ENCODE measurements around the gene EHD3.

EHD3 gene
- total RNA-seq = 1.5 to 13.4 (median 4.0) reads per million in 18 experiments

DNA sequence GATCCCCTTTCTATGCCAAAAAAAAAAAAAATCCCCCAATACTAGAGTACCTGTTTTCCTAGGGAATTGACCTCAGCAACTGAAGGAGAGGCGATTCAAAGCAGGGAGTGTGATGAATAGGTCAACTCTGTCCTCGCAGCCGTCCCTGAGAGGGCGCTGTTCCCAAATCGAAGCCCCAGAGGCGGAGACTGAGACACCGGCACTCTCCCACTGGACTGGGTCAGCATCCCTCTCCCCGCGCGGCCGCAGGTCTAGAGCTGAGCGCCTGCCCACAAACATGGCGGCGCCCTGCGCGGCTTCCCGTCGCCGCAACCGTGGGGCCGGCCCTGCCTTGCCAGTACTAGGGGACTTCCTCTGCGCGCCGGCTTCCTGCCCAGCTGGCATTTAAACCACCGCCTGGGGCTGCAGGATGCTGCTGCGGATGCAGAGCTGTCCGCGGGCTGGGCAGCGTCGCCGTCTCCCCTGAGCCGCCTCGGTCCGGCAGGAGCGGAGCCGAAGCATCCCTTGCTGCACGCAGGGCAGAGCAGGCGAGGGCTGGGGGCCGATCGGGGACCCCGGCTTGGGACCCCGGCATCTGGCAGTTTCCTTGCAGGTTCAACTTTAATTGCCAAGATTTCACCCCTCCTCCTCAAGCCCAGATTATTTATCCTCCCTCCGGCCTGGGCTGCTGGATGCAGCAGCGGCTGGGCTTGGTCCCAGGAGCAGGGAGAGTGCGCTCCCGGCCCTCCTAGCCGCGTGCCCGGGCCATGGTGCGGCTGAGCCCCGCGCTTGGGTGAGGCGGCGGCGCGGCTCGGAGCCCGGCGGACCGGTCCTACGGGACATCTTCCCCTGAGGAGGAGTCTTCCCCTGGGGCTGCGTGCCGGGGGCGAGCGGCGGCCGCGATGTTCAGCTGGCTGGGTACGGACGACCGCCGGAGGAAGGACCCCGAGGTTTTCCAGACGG, at the start of gene EHD3:
TSS of gene EHD3 (plus strand) at position 412 of the 942 bp plus-strand sequence. CDS start at position 882, 470 bp downstream.
- DNase-seq = peak; percentile 72 to 85

DNA sequence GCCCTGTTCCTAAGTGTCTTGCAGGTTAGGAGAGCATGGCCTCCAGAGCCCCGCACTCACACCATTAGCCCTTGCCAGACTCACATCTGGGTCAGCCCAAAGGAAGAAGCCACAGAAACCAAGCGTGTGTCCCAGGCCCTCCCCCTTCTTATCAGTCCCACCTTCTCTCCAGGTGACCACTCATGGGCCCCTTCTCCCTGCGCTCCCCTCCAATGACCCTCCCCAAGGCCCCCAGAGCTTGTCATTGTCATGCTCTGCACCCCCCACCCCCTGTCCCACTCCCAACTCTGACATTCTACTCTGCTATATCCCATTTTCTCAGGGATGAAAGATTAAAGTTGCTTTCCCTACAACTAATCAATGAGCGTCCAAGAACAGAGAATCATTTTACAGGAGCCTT, 46.8 kb upstream of the EHD3 start:
- DNase-seq = no peak

DNA sequence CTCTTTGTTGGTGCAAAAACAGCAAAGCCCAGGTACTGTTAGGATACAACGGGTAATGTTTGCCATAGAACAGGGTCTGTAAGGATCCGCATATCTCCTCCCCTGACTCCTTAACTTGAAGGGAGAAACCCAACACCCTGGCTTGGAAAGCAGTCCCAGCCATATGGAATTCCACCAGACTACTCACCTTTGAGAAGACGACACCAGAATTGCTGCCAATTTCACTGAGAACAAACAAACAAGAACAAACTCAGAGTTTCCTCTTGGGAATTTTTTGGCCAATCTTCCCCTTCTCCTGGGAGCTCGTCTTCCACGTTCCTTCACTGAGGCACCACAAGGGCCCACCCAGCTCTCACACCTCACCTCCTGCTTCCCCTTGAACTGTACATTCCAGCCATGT, 45.8 kb upstream of the EHD3 start:
- DNase-seq = no peak

DNA sequence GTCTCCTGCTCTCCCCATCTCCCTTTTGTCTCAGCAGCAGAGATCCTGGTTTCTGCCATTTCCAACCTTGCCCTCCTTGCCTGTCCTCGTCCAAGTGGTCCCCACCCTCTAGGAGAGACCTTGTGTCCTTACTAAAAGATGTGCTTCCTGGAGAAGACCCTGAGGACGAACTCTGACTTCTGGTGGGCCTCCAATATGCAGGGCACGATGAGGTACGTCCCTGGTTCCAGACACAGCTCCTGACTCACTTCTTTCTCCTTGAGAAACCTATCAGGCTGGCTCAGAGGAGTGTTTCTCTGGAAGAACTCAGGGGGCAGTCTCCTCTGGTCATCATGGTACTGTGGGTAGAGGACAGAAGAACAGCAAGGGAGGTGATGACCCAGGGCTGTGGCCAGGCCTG, 44.8 kb upstream of the EHD3 start:
- DNase-seq = no peak

DNA sequence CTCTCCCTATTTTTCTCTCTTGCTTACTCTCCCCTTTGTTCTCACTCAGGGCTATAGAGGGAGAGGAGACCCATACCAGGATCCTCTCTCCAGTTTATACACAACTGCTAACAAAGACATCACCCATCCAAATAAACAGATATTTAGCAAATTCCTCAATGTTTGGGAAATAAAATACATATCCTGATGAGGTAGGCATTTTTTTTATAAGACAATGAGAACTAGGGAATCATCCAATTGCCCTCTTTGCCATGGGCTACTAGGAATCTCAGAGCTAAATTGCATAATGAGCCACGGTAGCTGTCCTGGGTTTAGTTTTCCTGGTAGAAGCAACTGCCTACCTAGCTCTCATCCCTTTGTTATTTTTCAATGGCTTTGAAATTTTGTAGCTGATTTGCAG, 43.8 kb upstream of the EHD3 start:
- no peak for DNase-seq

DNA sequence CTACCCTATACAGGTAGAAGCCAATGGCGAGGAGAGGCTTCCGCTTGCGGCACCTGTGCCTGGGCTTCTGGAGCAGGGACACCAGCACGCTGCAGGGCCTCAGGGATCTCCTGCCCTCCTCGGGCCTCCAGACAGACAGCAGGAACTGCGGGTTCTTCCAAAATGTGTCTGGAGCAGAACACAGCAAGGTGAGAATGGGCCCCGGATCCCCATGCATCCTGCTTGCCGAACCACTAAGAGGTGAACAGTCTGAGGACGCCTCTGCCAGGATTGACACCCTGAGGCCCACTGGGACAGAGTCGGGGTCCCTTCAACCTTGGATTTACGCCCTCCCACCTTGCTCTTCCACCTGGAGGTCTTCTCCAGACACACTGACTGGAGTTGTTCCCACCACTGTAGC, 42.0 kb upstream of the EHD3 start:
- DNase-seq = no peak

DNA sequence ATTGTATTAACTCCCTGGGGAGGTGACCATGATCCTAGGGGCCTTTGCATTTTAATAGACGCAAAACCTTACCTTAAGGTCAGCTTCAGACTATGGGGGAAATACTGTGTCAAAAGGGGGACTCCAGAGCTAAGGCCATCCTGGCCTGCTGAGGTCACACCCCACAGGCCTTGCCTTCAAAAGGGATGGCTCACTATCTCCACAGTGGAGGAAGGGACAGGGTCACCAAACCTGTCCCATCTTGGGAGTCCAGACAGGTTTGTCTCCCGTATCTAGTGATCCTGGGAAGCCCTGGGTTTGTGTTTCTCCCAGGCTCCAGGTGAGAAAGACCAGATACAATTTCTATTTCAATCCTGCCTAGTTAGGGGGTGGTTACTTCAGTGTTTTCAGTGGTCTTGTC, 41.6 kb upstream of the EHD3 start:
- no peak for DNase-seq

DNA sequence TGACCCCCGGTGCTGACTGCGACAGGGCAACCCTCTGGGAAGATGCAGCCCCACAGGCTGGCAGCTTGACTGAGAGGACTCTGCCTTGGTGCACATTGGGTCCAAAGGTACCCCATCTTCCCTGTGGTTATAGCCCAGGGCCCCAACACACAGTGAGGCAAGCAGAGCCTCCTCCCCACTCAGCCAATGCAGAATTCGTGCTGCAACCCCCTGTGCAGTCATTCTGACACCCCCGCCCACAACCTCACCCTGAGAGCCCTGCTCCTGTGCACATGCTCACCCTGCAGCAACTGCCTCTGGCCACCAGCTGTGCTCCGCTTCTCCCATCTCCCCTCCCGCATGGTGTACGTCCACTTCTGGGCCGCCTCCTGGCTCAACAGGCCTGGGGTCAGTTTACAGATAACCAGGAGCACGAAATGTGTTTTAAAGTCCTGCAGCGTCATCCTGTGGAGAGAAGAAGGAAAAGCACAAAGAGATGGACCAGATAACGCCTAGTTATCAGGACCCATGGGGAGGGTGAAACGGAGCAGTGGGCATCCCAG, 41.0 kb upstream of the EHD3 start:
- DNase-seq = no peak

DNA sequence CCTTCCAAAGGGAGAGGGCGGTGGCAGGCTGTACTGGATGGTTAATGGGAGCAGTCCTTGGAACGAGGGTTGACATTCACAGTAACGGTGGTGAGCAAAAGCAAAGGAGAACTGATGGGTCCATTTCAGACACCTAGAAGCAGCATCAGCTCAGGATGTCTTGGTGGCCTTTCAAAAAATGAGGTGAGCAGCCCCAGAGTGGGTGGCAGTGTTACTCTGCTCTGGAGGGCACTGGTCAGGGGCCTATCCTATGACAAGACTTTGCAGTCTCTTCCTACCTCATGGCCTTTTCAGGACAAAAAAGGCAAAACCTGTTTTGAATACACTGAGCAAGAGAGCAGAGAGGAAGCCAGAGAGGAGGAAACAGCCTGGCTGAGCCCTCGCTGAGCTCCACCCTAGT, 40.1 kb upstream of the EHD3 start:
- DNase-seq = no peak

DNA sequence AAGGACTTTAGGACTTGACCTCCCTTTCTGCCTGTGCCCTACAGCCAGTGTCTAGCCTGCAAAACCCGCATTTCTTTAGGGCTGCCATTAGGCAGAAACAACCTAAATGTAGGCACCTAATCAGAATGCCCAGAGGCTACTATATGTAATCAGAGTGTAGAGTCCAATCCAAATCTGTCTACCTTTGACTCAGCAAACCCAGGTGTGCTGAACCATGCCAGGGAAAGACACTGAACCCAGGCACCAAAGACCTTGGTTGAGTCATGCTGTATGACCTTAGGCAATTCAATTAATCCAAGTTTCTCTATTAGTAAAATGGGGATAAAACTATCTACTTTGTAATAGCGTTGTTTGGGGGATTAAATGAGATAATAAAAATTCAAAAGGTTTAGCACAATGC, 37.3 kb upstream of the EHD3 start:
- no peak for DNase-seq

DNA sequence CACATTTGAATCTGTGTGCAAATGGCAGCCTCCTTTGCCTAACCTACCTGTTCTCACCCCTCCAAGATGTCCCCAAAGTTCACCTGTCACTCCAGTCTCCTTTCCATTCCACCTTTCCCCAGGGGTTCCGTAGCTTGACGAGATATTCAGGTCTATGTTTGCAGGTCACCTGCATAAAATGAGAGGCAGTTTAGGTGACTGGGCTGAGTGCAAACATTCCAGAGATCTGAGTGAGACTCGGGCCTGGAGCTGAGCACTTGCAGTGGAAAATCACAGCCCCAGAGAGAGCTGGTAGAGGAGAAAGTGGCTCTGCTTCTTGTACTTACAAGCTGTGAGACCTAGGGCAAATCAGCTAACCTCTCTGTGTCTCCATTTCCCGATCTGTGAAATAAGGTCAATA, 36.8 kb upstream of the EHD3 start:
- DNase-seq = no peak

DNA sequence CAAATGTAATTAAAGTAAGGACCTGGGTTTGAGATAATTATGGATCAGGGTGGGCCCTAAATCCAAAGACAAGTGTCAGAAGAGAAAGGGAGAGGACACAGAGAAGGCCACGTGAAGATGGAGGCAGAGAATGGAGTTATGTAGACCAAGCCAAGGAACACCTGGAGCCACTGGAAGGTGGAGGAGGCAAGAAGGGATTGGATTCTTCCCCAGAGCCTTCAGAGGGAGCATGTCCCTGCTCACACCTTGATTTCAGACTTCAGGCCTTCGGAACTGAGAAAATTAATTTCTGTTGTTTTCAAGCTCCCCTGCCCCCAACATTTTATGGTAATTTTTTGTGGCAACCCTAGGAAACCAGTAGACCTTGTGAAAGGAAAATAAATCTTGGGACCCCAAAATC, 36.3 kb upstream of the EHD3 start:
- no peak for DNase-seq

DNA sequence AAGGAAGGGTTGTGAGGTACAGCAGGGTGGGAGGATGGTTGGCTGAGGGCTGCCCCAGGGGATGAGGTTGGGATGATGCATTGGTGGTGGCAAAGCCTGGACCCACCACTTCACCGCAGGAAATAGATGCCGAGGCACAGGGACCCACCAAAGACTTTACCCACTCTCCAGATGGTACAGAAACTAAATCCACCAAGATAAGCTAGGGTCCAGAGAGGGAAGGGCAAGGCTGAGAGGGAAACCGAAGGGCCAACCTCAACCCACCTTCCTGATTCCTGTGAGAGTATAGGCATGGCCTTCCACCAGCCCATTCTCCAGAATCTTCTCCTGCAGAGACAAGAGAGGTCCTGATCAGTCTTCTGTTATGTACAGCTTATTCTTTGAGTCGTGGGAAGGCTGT, 34.7 kb upstream of the EHD3 start:
- no peak for DNase-seq

DNA sequence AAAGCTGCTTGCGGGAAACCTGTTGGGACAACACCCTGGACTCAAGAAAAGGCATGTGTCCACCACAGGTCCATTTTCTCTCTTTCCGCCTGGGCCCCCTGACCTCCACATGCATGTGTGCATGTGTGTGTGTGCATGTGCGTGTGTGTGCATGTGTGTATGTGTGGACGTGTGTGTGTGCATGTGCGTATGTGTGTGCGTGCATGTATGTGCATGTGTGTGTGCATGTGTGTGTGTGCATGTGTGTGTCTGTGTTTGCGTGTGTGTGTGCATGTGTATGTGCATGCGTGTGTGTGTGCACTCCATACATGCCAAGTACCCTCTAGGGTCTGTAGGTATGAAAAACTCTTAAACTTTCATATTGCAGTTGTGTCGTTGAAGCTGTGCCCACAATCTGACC, 33.0 kb upstream of the EHD3 start:
- no peak for DNase-seq

DNA sequence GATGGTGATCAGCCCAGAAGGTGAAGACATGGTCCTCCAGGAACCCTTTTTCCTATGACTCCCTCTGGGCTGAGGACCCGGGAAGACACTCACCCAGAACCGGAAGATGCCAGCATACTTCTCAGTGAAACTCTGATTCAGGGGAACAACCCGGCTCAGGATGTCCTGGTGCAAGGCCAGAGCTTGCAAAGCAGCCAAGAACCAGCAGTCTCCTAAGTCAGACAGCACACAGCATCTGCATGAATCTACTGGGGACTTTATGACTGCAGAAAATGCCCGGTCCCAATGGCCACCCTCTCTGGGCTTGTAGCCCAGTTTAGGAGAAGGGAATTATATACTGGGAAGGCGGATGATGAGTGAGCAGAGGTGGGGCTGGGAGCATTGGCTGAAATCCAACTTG, 31.9 kb upstream of the EHD3 start:
- DNase-seq = no peak

DNA sequence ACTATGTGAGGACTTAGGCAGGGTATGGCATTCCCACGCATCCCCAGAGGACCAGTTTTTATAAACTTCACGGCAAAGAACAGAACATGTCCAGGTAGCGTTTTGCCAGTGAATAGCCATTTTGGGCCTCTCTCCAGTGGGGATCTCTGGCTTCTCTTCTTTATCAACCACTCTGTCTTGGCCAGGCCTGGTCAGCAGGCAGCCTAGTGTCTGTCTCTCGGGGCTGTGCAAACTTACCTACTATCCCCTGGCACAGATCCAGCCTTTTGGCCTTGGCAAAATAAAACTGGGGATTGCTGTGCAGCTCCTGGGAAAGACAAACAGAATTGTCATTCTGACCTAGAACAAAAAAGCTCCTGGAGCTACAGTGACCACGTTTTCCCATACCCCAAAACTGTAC, 31.1 kb upstream of the EHD3 start:
- DNase-seq = no peak

DNA sequence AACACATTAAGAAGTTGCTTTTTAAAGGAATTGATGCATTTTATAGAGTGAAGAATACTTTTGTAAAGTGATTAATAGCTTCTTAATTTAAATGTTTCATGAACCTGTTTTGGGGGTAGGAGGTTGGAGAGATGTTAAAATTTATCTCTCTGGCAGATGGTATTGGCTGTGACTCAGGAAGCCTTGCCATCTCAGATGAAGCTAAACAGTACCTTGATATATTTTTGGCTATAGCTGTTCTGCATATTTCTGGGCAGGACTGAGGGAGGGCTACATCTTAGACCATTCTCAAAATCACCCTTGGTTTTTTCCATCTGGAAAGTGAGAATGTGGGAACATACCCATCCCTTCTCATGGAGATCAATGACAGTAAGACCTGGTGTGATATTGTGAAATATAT, 30.0 kb upstream of the EHD3 start:
- no peak for DNase-seq

DNA sequence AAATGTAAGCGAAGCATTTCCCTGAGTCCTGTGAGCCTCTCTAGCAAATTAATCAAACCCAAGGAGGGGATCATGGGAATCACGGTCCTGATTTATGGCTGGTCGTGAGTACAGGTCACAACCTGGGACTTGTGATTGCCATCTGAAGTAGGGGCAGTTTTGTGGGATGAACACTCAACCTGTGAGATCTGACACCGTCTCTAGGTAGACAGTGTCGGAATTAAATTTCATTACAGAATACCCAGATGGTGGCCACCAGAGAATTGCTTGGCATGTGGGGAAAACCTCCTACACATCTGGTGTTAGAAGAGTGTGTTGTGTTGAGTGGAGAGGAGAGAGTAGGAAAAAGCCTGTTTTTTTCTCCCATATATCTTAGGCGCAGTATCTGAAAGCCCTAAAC, 29.2 kb upstream of the EHD3 start:
- no peak for DNase-seq

DNA sequence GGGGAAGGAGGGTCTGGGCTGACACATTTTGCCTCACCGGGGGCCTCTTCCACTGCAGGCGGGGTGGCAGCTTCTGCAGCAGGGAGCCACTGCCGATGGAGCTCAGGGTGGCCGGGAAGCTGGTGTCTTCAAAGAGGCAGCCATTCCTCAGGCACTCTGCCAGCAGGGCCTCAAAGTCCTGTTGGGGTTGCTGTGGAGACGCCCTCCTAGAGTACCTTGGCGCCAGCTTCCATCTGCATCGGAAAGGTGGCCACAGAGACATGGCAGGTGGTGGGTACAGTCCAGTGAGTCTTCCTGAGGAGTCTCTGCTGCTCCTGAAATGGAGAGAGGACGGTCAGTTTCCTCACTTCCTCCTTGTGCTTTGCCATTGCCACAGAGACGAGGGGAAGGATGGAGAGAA, 28.8 kb upstream of the EHD3 start:
- no peak for DNase-seq

DNA sequence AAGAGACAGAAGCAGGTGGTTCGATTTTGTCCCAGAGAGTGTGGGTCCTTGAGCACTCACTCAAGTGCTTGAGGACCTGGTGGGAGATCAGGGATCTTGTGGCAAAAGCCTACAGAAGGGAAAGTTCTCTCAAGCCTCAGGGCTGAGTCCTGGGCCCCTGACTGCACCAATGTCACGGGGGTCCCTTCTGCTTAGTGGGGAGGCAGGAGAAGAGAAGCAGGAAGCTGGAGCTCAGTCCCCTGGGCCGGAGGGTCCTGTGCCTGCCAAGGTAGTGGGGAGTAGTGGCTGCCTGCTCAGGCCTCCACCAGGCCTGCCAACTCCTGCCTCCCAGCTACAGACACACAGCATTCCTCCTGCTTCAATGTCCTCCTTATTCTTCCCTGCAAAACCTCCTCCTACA, 28.3 kb upstream of the EHD3 start:
- no peak for DNase-seq

DNA sequence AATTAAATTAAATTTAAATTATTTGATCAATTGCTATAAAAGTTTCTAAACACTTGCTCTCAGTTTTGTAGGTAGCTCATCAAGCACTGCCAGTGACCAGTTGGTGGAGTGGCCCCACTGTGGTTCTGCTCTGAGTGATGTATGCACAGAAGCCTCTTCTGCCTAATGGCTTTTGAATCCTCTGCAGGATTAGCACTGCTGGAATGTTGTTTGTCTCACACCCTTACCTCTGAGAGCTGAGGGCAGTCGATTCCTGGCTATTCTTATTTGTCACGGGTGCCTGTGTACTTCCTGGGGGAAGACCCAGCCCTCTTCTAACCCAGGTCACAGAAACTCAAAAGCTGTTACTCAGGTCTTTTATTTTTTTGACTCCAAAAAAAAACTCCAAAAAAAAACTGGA, 26.2 kb upstream of the EHD3 start:
- DNase-seq = no peak

DNA sequence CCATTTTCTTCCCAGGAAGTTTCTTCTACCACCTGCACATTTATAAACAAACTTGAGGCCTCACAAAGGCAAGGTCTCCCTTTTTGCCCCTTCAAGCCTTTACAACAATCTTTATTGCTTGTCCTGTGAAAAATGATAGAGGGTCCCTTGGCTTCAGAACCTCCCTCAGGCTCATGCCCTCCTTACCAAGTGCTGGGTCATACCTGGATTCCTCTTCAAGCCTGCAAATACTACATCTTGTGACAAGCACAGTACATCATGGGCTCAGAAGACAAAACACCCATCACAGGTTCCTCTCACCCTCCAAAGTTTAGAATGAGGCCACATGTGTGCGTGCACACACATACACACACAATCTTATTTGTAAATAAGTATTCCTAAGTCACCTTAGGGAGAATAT, 25.7 kb upstream of the EHD3 start:
- DNase-seq = no peak

DNA sequence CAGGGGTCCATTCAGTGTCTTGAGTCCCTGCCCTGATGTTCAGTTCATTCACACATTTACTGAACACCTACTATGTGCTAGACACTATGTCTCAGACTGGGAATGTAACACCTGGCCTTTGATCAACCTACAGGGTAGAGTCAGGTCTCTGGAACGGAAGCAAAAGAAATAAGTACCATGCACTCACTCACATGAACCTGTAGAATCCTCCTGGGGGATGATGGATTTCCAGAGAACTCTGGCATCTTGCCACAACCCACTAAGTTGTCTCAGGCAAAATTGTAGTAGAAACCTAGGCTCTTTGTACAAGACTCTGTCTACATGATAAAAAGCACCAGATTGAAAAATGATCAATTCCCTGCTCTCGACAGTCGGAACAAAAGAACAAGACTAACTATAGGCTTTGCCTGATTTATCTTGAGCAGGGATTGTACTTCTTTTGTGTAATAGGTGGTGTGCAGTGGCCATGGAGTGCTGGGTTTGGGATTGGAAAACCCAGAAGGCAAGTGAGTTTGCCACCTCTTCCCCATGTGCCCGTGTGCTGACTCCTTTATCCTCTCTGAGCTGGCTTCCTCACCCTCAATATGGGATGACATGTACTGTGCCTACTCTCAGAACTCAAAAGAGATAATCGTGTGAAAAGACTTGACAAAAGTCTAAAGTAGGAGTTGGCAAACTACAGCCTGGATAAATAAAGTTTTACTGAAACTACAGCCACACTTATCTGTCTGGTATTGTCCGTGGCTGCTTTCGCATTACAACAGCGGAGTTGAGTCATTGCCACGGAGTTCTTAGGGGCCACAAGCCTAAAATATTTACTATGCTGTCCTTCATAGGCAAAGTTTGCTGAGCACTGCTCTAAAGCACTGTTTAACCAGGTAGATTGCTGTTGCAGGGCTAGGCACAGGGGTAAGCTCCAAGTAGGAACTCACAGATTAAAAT, 21.0 kb upstream of the EHD3 start:
- no peak for DNase-seq

Data from inflammatory macrophage (primary cell).